K562 (cell line): Measurements from ENCODE around the gene DGCR6L.
"Not testable (repeated sequence)": the region's sequence is repeated elsewhere in the genome, so short reads cannot be mapped to it uniquely, and the experiment has no call there.

Experiments
- CAMTA2 ChIP-seq: fragments of 250-450 bp; sonication (Bioruptor Pico); conservative IDR thresholded peaks from 2 replicates; pipeline ENCODE4 v1.5.1; 2022
- FOXJ3 ChIP-seq: sonication (generic); formaldehyde crosslinking; IDR thresholded peaks from 2 replicates; pipeline ENCODE4 v1.4.0; 2020; ENCODE audit warnings: mild to moderate bottlenecking, missing genetic modification reagents
- GATA2 ChIP-seq: sonication (generic); formaldehyde crosslinking; IDR thresholded peaks from 2 replicates; pipeline ENCODE4 v1.4.0; 2020; ENCODE audit warnings: mild to moderate bottlenecking, missing genetic modification reagents
- JUND ChIP-seq, 2 experiments: IDR thresholded peaks; 2 replicates in 1 of 2; 3 replicates in 1 of 2; pipeline ENCODE4 v1.6.1; 2011; ENCODE audit warnings: borderline replicate concordance in 2 of 2, low read depth in 2 of 2, low read length in 2 of 2, improper control_type of control experiment in 1 of 2, missing biosample characterization in 1 of 2, missing genetic modification characterization in 1 of 2, missing genetic modification reagents in 1 of 2
- KAT7 ChIP-seq: sonication (generic); formaldehyde crosslinking; IDR thresholded peaks from 2 replicates; pipeline ENCODE4 v1.8.0; 2022; ENCODE audit warnings: missing genetic modification reagents, mild to moderate bottlenecking, borderline replicate concordance
- REST ChIP-seq, 2 experiments: fragments of 450-650 bp; formaldehyde crosslinking in 1 of 2; IDR thresholded peaks; 2 replicates each; pipeline versions ENCODE4 v1.4.0 to v1.6.1; 2014 to 2020; ENCODE audit warnings: mild to moderate bottlenecking in 2 of 2, borderline replicate concordance in 1 of 2, low read depth in 1 of 2
- RFX5 ChIP-seq: IDR thresholded peaks from 2 replicates; pipeline ENCODE4 v1.6.1; 2011; ENCODE audit warnings: low read depth, mild to moderate bottlenecking, improper control_type of control experiment, low read length
- SMAD1 ChIP-seq: fragments of 150-350 bp; IDR thresholded peaks from 2 replicates; pipeline ENCODE4 v1.6.1; 2014; ENCODE audit warnings: low read length, low read depth; ENCODE audit not compliant: partially characterized antibody
- TRIM28 ChIP-seq: fragments of 450-650 bp; IDR thresholded peaks from 2 replicates; pipeline ENCODE4 v1.6.1; 2017
- ZBTB17 ChIP-seq: fragments of 450-650 bp; formaldehyde crosslinking; IDR thresholded peaks from 2 replicates; pipeline ENCODE4 v1.4.0; 2020; ENCODE audit warnings: mild to moderate bottlenecking
- ZFP91 ChIP-seq: sonication (generic); formaldehyde crosslinking; IDR thresholded peaks from 2 replicates; pipeline ENCODE4 v1.8.0; 2022; ENCODE audit warnings: mild to moderate bottlenecking, missing genetic modification reagents
- ZNF561 ChIP-seq: fragments of 450-650 bp; formaldehyde crosslinking; conservative IDR thresholded peaks from 2 replicates; pipeline ENCODE4 v1.4.0; 2020; ENCODE audit warnings: mild to moderate bottlenecking, moderate library complexity
- ZZZ3 ChIP-seq: fragments of 450-650 bp; IDR thresholded peaks from 2 replicates; pipeline ENCODE4 v1.6.1; 2016; ENCODE audit warnings: antibody characterized with exemption, mild to moderate bottlenecking, moderate library complexity

- not testable (repeated sequence) for TF ChIP-seq ZFP91; KAT7 (CRISPR knock-in tag); ZNF561; RFX5; SMAD1; CAMTA2 (CRISPR knock-in tag); JUND (IDR thresholded peaks at IDR 0.05; ENCODE audit: borderline replicate concordance, low read depth, low read length); JUND (tag; IDR thresholded peaks at IDR 0.05; ENCODE audit: borderline replicate concordance, low read depth, low read length); REST (IDR thresholded peaks at IDR 0.05; ENCODE audit: borderline replicate concordance); REST (CRISPR knock-in tag; IDR thresholded peaks at IDR 0.05; ENCODE audit: low read depth); ZBTB17; ZZZ3; TRIM28; GATA2 (CRISPR knock-in tag); FOXJ3 (CRISPR knock-in tag)
These were observed 17.9 kb upstream of the DGCR6L start for GRCh38 chr22:20337807-20338206.
